DND-41 (cell line): ENCODE measurements around the gene CDHR2.
"Not testable (repeated sequence)": the region's sequence is repeated elsewhere in the genome, so short reads cannot be mapped to it uniquely, and the experiment has no call there.

Experiments used
- ATAC-seq: fragments of 200-7000 bp; cut with Tn5 transposase; 3 replicates; pipeline ENCODE4 v1.9.1; 2021; ENCODE audit warnings: low read depth; ENCODE audit not compliant: insufficient read depth
- DNase-seq: peaks from one replicate; pipeline ENCODE4 v3.0.0-alpha.2; 2020
- H2AFZ ChIP-seq: 2 replicates; pipeline ENCODE4 v1.6.0; 2012; ENCODE audit warnings: low read depth, low read length
- H3K27ac ChIP-seq: 2 replicates; pipeline ENCODE4 v1.5.1; 2012; ENCODE audit warnings: low read length, inconsistent platforms
- H3K27me3 ChIP-seq: fragments of 200-600 bp; sonication (generic); 2 replicates; pipeline ENCODE4 v1.6.0; 2012; ENCODE audit warnings: low read length, mild to moderate bottlenecking, inconsistent platforms; ENCODE audit not compliant: insufficient read depth, poor library complexity
- H3K36me3 ChIP-seq: 2 replicates; pipeline ENCODE4 v1.5.1; 2012; ENCODE audit warnings: low read length, inconsistent platforms; ENCODE audit not compliant: insufficient read depth
- H3K4me1 ChIP-seq: 2 replicates; pipeline ENCODE4 v1.5.1; 2012; ENCODE audit warnings: mild to moderate bottlenecking, low read length; ENCODE audit not compliant: insufficient read depth
- H3K4me2 ChIP-seq: 2 replicates; pipeline ENCODE4 v1.6.0; 2012; ENCODE audit warnings: mild to moderate bottlenecking, moderate library complexity, low read length, inconsistent platforms; ENCODE audit not compliant: insufficient read depth
- H3K4me3 ChIP-seq, 2 experiments: fragments of 200-600 bp in 1 of 2; shearing (Covaris generic) in 1 of 2; 2 replicates each; pipeline ENCODE4 v1.5.1; 2012 to 2016; ENCODE audit warnings: inconsistent platforms in 2 of 2, low read length in 2 of 2, mild to moderate bottlenecking in 2 of 2, low read depth in 1 of 2, moderate library complexity in 1 of 2
- H3K79me2 ChIP-seq: 2 replicates; pipeline ENCODE4 v1.6.0; 2012; ENCODE audit warnings: low read length, inconsistent platforms; ENCODE audit not compliant: insufficient read depth
- H3K9ac ChIP-seq: 2 replicates; pipeline ENCODE4 v1.6.0; 2012; ENCODE audit warnings: low read depth, mild to moderate bottlenecking, inconsistent platforms, low read length, moderate library complexity
- H3K9me3 ChIP-seq: 2 replicates; pipeline ENCODE4 v1.5.1; 2012; ENCODE audit warnings: low read length, moderate library complexity, mild to moderate bottlenecking, inconsistent platforms; ENCODE audit not compliant: insufficient read depth, severe bottlenecking
- H4K20me1 ChIP-seq: 2 replicates; pipeline ENCODE4 v1.6.0; 2012; ENCODE audit warnings: low read length; ENCODE audit not compliant: insufficient read depth
- CTCF ChIP-seq: IDR thresholded peaks from 2 replicates; pipeline ENCODE4 v1.5.1; 2012; ENCODE audit warnings: borderline replicate concordance, low read length, moderate library complexity, mild to moderate bottlenecking; ENCODE audit not compliant: poor library complexity, severe bottlenecking; ENCODE audit errors: extremely low read depth
- EZH2 ChIP-seq: IDR thresholded peaks from 3 replicates; pipeline ENCODE4 v1.6.1; 2012; ENCODE audit warnings: borderline replicate concordance, low read depth, mild to moderate bottlenecking, moderate library complexity, low read length, inconsistent platforms; ENCODE audit not compliant: severe bottlenecking

Gene CDHR2

GRCh38 chr5:176596069-176596644 lies 47.0 kb downstream of the CDHR2 start:
- DNase-seq, result no peak
- Histone ChIP-seq H3K27ac (no peak overlapping the region), H3K27me3 (peaks cover under 1% of the 10 kb centered on the region), H3K79me2 (no peaks in the 10 kb centered on the region), H3K36me3 (no peaks in the 10 kb centered on the region), H3K4me1 (no peaks in the 10 kb centered on the region), H3K4me3 (no peak overlapping the region), H4K20me1 (no peaks in the 10 kb centered on the region), H3K9me3 (peaks cover 4% of the 10 kb centered on the region), H3K4me2 (no peak overlapping the region), H2AFZ (no peak overlapping the region), H3K9ac (no peak overlapping the region)
- TF ChIP-seq EZH2, result no peak
- no peak for TF ChIP-seq CTCF
- ATAC-seq, result no peak

GRCh38 chr5:176596689-176597416 lies 47.7 kb downstream of the CDHR2 start:
- DNase-seq (no peak), ATAC-seq (no peak)
- no peaks in the 10 kb centered on the region for H3K9me3 ChIP-seq
- no peak overlapping the region for H3K4me3 ChIP-seq
- peaks cover 7% of the 10 kb centered on the region for H3K27me3 ChIP-seq
- no peaks in the 10 kb centered on the region for H3K79me2 ChIP-seq
- no peak overlapping the region for H3K27ac ChIP-seq
- no peak for TF ChIP-seq EZH2
- no peak for TF ChIP-seq CTCF
- no peak overlapping the region for H3K4me2 ChIP-seq
- no peak overlapping the region for H3K9ac ChIP-seq
- no peak overlapping the region for H2AFZ ChIP-seq
- no peaks in the 10 kb centered on the region for H3K4me1 ChIP-seq
- no peaks in the 10 kb centered on the region for H3K36me3 ChIP-seq
- no peaks in the 10 kb centered on the region for H4K20me1 ChIP-seq

- peaks cover 15% of the 10 kb centered on the region for H3K27me3 ChIP-seq
- no peak for DNase-seq
- H4K20me1 ChIP-seq, result no peaks in the 10 kb centered on the region
- H3K4me2 ChIP-seq, result no peak overlapping the region
- H3K27ac ChIP-seq, result no peak overlapping the region
- no peak for TF ChIP-seq EZH2
- peak; percentile 29 for TF ChIP-seq CTCF
- H3K79me2 ChIP-seq, result no peaks in the 10 kb centered on the region
- no peak overlapping the region for H3K9ac ChIP-seq
- H3K4me1 ChIP-seq, result no peaks in the 10 kb centered on the region
- no peak for ATAC-seq
- no peak overlapping the region for H2AFZ ChIP-seq
- H3K9me3 ChIP-seq, result no peaks in the 10 kb centered on the region
- no peaks in the 10 kb centered on the region for H3K36me3 ChIP-seq
- no peak overlapping the region for H3K4me3 ChIP-seq
Measured at GRCh38 chr5:176597417-176598389, 48.6 kb downstream of the CDHR2 start.

- H3K4me1 ChIP-seq, H3K4me3 ChIP-seq, H3K9me3 ChIP-seq, H4K20me1 ChIP-seq, H3K36me3 ChIP-seq, H3K9ac ChIP-seq, H3K4me2 ChIP-seq, H2AFZ ChIP-seq, H3K79me2 ChIP-seq, ATAC-seq, H3K27ac ChIP-seq, DNase-seq: not testable (repeated sequence)
- peaks cover 19% of the 10 kb centered on the region for H3K27me3 ChIP-seq
Measured at GRCh38 chr5:176599749-176600430, 50.7 kb downstream of the CDHR2 start.
